ENCODE measurements around the gene NFIL3. TPM values are rescaled to one million over a fixed set of nuclear protein-coding genes. Genes with fewer than 3 reads are reported as not detected.

Gene NFIL3
- total RNA-seq, 1 donor from 2014 or later, result 132 TPM

GRCh38 chr9:91422758-91423711, 597 bp downstream of the NFIL3 start:
- intact Hi-C loops (cut with DNase I), result loop anchor here (5.0 kb wide), 1 partner anchor 121 kb away; no protein-coding TSS in a partner anchor
- peak in 1 of 2 donors; percentile 67 for DNase-seq (ENCODE audit: extremely low spot score in 2 of 2)
- Histone ChIP-seq H3K27me3 (no peaks in the 10 kb centered on the region), H3K9me3 (no peaks in the 10 kb centered on the region), H3K4me1 (peaks cover 50% of the 10 kb centered on the region), H3K4me3 (peak overlapping the region; percentile 62 to 72), H3K36me3 (no peaks in the 10 kb centered on the region), H3K27ac (peak overlapping the region; percentile 97)
- peak in 1 of 2 donors; percentile 6 for TF ChIP-seq POLR2A (IDR thresholded peaks at IDR 0.05)
- TF ChIP-seq POLR2AphosphoS5 (IDR thresholded peaks at IDR 0.05; ENCODE audit: insufficient read depth in 1 of 2, low read depth in 1 of 2), result peak; percentile 62
- TF ChIP-seq, protein P1, sequence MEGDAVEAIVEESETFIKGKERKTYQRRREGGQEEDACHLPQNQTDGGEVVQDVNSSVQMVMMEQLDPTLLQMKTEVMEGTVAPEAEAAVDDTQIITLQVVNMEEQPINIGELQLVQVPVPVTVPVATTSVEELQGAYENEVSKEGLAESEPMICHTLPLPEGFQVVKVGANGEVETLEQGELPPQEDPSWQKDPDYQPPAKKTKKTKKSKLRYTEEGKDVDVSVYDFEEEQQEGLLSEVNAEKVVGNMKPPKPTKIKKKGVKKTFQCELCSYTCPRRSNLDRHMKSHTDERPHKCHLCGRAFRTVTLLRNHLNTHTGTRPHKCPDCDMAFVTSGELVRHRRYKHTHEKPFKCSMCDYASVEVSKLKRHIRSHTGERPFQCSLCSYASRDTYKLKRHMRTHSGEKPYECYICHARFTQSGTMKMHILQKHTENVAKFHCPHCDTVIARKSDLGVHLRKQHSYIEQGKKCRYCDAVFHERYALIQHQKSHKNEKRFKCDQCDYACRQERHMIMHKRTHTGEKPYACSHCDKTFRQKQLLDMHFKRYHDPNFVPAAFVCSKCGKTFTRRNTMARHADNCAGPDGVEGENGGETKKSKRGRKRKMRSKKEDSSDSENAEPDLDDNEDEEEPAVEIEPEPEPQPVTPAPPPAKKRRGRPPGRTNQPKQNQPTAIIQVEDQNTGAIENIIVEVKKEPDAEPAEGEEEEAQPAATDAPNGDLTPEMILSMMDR (IDR thresholded peaks at IDR 0.05), result no peak

DNA sequence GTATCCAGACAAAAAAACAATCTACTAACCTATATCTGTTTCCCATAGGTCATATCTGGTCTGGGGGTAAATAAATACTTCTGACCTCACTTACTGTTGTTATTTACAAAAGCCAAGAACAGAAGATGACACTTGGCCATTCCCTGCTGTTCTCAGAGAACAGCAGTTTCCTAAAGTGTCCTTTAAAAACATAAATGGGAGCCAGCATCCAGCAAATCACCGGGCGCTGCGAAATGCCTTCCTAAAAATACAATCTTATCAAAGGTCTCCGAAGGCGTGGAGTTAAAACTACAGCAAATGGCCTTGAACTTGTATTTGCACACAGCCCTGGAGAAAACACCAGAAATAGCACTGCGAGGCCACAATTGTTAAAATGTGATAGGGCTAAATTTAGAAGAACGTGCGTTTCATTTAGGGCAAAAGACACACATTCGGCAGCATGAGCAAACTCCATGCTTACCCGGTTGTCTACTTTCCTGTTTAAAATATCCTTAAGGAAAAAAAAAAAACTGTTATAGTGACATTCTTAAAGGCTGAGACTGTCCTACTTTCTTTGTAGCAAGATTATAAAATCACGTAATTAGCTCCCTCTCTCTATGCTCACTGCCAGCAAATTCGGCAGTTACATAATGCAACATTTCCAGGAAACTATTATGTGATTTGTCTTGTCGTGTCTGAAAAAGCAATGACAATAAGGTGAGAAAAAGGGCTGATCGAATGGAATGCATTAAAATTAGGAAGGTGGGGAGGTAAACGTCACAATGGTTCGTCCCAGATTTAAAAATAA, 1.5 kb downstream of the NFIL3 start:
- no peak for DNase-seq (ENCODE audit: extremely low spot score in 2 of 2)
- peaks cover 53% of the 10 kb centered on the region for H3K4me1 ChIP-seq
- intact Hi-C loops (cut with DNase I), result loop anchor here (5.0 kb wide), 1 partner anchor 120 kb away; no protein-coding TSS in a partner anchor
- peak overlapping the region; percentile 62 to 72 for H3K4me3 ChIP-seq
- no peaks in the 10 kb centered on the region for H3K9me3 ChIP-seq
- H3K27me3 ChIP-seq, result no peaks in the 10 kb centered on the region
- H3K27ac ChIP-seq, result peak overlapping the region; percentile 97
- no peaks in the 10 kb centered on the region for H3K36me3 ChIP-seq
- TF ChIP-seq, protein P1 (IDR thresholded peaks at IDR 0.05), result no peak
- TF ChIP-seq POLR2AphosphoS5 (IDR thresholded peaks at IDR 0.05; ENCODE audit: insufficient read depth in 1 of 2, low read depth in 1 of 2) (peak in 1 of 2 donors; percentile 60), POLR2A (IDR thresholded peaks at IDR 0.05) (no peak)

- no peaks in the 10 kb centered on the region for H3K27me3 ChIP-seq
- peaks cover 62% of the 10 kb centered on the region for H3K4me1 ChIP-seq
- H3K4me3 ChIP-seq, result peak overlapping the region; percentile 62 to 72
- no peaks in the 10 kb centered on the region for H3K36me3 ChIP-seq
- peak in 1 of 2 donors; percentile 51 for TF ChIP-seq POLR2AphosphoS5 (IDR thresholded peaks at IDR 0.05; ENCODE audit: insufficient read depth in 1 of 2, low read depth in 1 of 2)
- TF ChIP-seq, protein P1 (IDR thresholded peaks at IDR 0.05), result peak in 1 of 3 experiments; percentile 56
- TF ChIP-seq POLR2A (IDR thresholded peaks at IDR 0.05), result no peak
- H3K27ac ChIP-seq, result peak overlapping the region; percentile 97
- intact Hi-C loops (cut with DNase I), result loop anchor here (5.0 kb wide), 1 partner anchor 119 kb away; no protein-coding TSS in a partner anchor
- no peak for DNase-seq (ENCODE audit: extremely low spot score in 2 of 2)
- no peaks in the 10 kb centered on the region for H3K9me3 ChIP-seq
These were observed 2.4 kb downstream of the NFIL3 start for GRCh38 chr9:91421128-91421765.

DNA sequence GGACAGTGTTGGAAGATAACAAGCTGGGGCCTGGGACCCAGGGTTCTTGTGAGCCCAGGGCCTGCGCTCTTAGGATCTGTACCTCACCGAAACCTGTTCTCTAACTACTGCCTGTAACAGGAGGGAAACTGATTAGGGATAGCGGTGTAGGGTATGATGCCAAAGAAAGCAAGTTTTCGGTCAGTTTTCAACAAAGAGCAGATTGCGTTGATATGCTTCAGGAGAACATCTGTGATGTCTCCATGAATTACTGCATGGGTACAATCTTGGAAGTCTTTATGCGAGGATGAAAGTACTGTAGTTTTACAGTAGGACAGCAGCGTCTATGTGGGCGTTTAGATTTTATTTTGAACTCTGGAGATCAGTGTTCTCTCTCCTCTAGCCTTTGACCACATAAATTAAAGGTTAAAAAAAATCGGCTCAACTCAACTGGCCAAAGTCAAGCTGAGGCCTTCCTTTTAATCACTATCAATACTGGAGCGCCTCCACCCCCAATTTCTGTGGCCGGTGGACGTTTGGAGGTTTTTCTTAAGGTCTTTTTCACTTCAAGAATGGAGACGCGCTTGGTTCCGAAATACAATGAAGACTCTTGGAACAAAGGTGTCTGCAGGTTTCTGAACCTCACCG, 3.0 kb downstream of the NFIL3 start:
- peaks cover 60% of the 10 kb centered on the region for H3K4me1 ChIP-seq
- intact Hi-C loops (cut with DNase I), result loop anchor here (5.0 kb wide), 1 partner anchor 118 kb away; no protein-coding TSS in a partner anchor

More for the DNA sequence above, 3.0 kb downstream of the NFIL3 start:
- Histone ChIP-seq H3K36me3 (no peaks in the 10 kb centered on the region), H3K9me3 (no peaks in the 10 kb centered on the region), H3K27me3 (no peaks in the 10 kb centered on the region), H3K27ac (peak overlapping the region; percentile 97), H3K4me3 (peak overlapping the region; percentile 62 to 72)
- DNase-seq (ENCODE audit: extremely low spot score in 2 of 2), result no peak
- no peak for TF ChIP-seq POLR2AphosphoS5 (IDR thresholded peaks at IDR 0.05; ENCODE audit: insufficient read depth in 1 of 2, low read depth in 1 of 2)
